NCI-H1048 (cell line): ENCODE measurements around the gene GDAP1L1.
"Not testable (repeated sequence)": the region's sequence is repeated elsewhere in the genome, so short reads cannot be mapped to it uniquely, and the experiment has no call there.

ENCODE experiments used
- DNase-seq: peaks from one replicate; lab custom pipeline; 2025; lab: John Stamatoyannopoulos, UW

Gene GDAP1L1

DNA sequence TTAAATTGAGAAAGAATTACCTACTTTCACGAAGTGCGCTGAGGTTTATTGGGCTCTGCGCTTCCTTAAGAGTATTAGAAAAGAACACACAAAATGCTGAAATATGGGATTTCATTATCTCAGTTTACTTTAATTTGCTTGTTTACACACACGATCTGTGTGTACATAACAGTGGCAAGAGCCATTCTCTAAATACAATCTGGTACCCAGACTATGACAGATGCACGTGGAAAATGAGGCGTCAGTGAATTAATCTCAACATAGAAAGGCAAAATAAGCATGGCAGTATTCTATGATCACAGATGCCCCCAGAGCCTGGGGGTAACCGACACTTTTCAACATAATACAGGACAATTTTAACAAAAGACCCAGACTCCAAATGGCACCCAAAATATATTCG is 55.6 kb downstream of the GDAP1L1 start:
- DNase-seq = no peak

DNA sequence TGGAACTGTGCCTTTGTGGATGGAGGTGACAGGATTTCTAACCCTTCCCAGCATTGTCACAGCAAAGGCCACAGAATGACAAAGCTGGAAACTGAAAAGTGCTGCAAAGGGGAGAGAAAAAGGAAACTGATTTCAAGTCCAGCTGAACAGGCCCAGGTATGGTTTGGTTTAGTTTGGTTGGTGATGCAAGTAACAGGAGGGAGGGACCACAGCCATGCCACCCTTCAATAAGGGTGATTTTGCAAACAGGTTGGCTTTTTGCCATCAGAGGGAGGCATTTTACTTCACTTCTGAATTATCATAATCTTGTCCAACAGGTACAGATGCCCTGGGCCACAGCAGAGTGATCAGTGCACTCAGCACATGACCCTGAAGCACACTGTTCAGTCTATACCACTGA is 57.3 kb downstream of the GDAP1L1 start:
- DNase-seq = no peak

DNA sequence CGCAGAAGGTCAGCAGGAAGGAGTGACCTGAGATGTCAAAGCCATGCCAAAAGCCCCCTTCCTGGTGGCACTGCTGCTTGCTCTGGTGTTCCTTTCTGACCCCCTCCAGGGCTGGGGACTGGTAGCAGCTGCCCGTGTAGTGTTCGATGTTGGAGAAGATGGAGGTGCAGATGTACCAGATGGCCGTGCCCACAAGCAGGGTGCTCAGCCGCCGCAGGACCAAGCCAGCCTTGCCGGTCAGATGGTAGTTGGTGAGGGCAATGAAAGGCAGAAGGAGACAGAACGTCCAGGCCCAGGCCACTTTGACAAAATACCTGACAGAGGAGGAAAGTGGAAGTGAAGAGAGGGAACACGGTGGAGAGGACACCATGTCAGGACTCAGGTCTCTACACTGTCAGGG is 59.8 kb downstream of the GDAP1L1 start:
- DNase-seq = no peak

DNA sequence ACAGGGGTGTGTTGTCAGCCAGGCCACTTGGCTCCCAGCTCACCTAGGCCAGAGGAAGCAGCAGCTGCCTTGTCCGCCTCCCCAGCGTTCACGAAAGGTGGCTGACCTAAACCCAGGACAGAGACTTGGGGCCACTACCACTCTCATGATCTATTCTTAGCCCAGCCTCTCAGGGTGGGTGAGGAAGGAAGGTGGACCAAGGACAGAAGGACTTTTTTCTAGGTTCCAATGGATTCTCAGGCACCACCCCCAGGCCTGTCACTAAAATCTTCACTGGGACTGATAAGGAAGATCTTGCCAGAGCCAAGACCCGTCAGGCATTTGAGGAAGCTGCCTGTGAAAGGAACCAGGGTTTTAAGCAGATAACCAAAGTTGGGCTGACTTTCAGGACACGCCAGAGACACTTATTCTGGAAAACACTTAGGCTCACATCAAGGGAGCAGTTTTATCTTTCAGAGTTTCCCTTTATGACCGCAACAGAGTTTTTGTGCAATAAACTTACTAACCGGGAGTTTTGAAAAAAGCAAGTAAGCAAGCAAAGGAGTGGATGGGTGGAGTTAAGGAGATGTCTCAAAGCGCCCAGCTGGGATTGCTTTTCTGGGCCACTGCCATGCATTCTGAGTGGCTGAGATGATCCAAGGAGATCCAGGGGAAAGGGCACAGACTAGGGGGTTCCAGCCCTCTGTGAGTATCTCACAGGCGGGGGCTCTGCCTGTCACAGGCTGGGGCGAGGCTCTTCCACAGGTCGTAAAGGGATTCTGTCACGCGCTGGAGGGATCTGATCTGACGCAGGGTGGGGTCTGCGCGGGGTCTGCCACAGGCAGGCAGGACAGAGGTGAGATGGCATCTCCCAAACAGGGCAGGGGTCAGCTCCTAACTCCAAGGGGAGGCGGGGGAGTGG is 62.9 kb downstream of the GDAP1L1 start:
- DNase-seq = no peak

DNA sequence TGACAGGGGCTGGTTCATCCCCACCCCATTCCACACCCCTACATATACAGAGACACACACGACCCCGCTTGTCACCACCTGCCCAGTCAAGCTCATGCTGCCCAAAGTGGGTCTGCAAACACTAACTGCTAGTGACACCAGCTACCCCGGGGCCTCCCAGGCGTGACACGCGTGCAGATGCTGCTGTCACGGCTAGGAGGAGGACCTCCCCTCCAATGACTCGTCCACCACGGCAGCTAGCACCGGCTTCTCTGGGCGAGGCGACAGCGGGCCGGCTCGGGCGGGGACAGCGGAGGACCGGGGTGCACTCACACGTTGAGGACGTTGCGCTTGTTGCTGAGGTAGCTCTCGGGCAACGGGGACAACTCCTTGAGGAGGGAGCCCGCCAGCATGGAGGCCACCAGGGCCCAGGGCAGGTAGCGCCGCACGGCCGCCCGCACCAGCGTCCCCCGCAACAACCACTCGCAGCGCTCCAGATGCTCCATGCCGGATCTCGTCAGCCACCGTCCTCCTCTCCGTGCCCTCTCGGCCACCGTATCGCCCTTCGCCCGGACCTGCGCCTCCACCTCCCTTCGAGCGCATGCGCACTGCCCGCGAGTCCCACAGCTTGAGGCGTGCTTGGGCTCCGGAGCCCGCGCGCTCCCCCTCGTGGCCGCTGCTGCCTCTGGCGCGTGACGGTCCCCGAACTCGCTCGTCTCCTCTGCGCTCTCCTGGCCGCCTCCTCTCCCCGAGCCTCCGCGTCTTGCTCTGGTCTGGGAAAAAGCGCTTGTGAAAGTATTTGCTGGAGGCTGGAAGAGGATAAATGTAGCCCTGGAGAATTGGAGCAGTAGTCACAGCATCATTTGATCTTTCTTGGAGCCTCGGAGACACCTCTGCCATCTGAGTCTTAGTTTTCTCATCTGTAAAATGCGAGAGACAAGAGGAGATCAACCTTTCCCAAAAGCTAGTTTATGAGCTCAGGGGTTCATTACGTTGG is 63.8 kb downstream of the GDAP1L1 start, which contains the start of gene FITM2:
Gene FITM2, minus strand, starts transcription at position 539 of the 976 bp plus-strand sequence. Its CDS starts 54 bp downstream, at position 485.
- DNase-seq = peak; percentile 90

DNA sequence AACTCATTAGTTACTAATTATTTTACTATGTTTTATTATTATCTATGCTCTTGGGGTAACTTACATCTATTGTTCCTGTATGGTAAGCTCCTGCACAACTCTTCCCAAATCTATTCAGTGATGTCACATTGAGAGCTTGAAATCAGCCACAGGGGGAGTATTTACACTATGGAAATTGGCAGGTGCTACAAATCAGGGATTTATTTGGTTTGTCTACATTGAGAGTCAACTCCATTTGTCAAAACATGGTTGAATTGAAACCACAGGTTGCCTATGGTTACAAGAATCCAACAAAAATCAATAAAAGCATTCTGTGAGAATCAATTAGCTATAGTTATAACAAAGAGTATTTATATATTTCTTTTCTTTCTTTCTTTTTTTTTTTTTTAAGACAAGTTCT is 67.8 kb downstream of the GDAP1L1 start:
- no peak for DNase-seq

DNA sequence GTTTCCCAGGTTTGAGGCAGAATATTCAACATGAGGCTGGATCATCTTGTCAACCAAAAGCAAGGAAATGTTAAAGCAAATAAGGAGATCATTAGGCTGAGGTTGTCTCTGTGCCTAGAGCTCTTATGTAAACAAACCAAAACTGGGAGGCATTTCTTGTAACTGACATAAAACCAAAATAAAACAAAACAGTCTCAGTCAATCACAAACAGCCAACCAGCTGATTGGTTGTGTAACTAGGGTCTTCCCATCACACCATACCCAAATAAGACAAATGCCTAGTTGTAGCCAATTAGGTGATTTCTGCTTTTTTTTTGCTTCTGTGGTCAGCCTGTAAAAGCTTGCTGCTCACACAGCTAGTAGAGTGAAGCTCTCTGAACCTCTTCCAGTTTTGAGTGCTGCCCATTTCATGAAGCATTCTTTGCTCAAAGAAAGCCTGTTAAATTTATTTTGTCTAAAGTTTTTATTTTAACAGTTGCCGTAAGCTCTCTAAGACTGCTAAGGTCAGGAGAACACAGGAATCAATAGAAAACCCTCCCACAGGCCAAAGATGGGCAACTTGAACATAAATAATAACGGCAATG is 72.8 kb downstream of the GDAP1L1 start:
- DNase-seq = no peak

DNA sequence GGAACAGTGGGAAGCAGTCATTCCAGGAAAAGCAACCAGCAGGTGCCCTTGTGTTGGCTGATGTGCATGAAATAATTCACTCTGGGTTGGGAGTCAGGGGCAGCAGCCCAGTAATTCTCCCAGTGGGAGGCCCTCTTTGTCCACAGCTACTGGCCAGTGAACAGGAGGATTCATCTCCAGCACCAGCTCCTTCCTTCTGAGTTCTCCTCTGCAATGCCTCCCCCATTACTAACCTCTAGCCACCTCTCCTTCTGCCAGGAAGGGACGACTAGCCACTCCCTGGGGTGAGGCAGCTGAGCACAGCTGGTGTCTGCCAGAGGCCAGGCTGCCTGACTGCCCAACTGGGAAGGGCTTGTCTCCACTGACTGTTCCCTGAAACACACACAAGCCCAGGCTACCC is 77.2 kb downstream of the GDAP1L1 start:
- no peak for DNase-seq

DNA sequence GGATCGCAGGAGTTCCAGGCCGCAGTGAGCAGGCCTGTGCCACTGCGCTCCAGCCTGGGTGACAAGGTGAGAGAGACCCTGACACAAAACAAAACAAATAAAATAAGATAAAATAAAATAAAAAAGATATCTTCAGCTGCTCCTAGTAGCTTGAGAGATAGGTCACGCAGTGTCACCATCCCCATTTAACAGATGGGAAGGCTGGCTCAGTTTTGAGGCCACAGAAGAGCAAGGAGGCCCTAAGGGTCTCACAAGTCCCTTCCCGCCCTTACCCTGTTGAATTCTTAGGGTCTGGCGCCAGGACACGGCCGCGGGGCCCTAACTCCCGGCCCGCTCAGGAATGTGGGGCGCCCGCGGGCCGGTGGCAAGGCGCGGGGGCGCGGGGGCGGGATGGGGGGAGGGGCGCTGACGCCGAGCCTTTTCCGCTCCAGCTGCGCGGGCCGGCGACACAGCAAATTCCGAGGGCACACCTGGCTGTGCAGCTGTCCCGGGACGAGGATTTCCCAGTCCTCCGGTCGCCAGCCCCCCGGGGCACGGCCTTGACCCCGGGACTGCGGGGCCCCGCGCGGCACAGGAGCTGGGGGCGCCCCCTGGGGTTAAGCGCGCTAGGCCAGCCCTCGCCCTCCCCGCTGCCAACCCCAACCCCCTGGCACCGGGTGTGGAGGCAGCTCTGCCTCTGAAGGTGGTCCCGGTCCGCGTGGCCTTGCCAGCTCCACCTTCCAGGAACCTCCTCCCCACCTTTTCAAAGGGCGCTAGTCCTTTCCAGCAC is 79.5 kb downstream of the GDAP1L1 start:
- no peak for DNase-seq

DNA sequence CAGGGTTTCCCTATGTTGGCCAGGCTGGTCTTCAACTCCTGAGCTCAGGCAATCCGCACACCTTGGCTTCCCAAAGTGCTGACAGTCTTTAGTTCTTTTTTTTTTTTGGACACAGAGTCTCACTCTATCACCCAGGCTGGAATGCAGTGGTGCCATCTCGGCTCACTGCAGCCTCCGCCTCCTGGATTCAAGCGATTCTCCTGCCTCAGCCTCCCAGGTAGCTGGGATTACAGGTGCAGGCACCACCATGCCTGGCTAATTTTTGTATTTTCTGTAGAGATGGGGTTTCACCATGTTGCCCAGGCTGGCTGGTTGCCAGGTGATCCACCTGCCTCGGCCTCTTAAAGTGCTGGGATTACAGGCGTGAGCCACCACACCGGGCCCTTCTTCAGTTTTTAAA is 80.6 kb downstream of the GDAP1L1 start:
- DNase-seq = not testable (repeated sequence)

DNA sequence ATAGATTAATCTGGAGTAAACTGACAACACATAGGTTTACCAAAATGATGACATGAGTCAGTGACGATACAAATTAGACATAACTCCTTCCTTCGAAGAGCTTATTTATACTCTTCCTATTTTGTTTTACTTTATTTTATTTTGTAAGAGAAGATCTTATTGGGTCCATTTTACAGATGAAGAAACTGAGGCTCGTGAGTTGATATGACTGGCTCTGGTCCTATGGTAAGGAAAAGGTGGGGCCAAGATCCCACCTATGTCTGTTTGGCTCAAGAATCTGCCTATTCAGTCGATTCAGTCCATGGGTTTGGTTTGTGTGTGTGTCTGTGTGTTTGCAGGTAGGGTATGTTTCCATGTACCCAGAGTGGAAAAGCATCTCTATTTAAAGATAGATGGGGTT is 81.3 kb downstream of the GDAP1L1 start:
- no peak for DNase-seq
